SKM-1 (cell line): ENCODE measurements around the gene KDM4B.

ENCODE experiments used
- DNase-seq: peaks from one replicate; lab custom pipeline; 2025; ENCODE audit not compliant: unreplicated experiment; lab: John Stamatoyannopoulos, UW

The KDM4B gene

GRCh38 chr19:5012688-5013457 is 44.0 kb downstream of the KDM4B start:
- no peak for DNase-seq

GRCh38 chr19:5013761-5014160 is 44.8 kb downstream of the KDM4B start:
- DNase-seq: no peak

- DNase-seq: no peak
These were observed 46.0 kb downstream of the KDM4B start for GRCh38 chr19:5014941-5015340.

GRCh38 chr19:5016268-5016667 is 47.4 kb downstream of the KDM4B start:
- no peak for DNase-seq

- no peak for DNase-seq
These were observed 47.9 kb downstream of the KDM4B start for GRCh38 chr19:5016781-5017180.

GRCh38 chr19:5017235-5017634 is 48.3 kb downstream of the KDM4B start:
- DNase-seq: no peak

GRCh38 chr19:5018224-5019015 is 49.5 kb downstream of the KDM4B start:
- DNase-seq: no peak

GRCh38 chr19:5020368-5020767 is 51.5 kb downstream of the KDM4B start:
- no peak for DNase-seq

- DNase-seq: no peak
These were observed 52.1 kb downstream of the KDM4B start for GRCh38 chr19:5021046-5021445.

GRCh38 chr19:5022066-5022860 is 53.4 kb downstream of the KDM4B start:
- no peak for DNase-seq

- no peak for DNase-seq
These were observed 54.2 kb downstream of the KDM4B start for GRCh38 chr19:5023128-5023571.

- no peak for DNase-seq
These were observed 55.4 kb downstream of the KDM4B start for GRCh38 chr19:5024282-5024681.

GRCh38 chr19:5025027-5025426 is 56.1 kb downstream of the KDM4B start:
- no peak for DNase-seq

- no peak for DNase-seq
These were observed 57.9 kb downstream of the KDM4B start for GRCh38 chr19:5026706-5027273.

GRCh38 chr19:5028229-5028886 is 59.4 kb downstream of the KDM4B start:
- no peak for DNase-seq

- DNase-seq: peak; percentile 51
These were observed 60.7 kb downstream of the KDM4B start for GRCh38 chr19:5029596-5029995.

- DNase-seq: no peak
These were observed 61.4 kb downstream of the KDM4B start for GRCh38 chr19:5030136-5030820.

GRCh38 chr19:5030822-5031221 is 61.9 kb downstream of the KDM4B start:
- no peak for DNase-seq

GRCh38 chr19:5031231-5032100 is 62.6 kb downstream of the KDM4B start:
- peak; percentile 65 for DNase-seq
